Measurements from ENCODE around the gene CBLN4.

Gene CBLN4

DNA sequence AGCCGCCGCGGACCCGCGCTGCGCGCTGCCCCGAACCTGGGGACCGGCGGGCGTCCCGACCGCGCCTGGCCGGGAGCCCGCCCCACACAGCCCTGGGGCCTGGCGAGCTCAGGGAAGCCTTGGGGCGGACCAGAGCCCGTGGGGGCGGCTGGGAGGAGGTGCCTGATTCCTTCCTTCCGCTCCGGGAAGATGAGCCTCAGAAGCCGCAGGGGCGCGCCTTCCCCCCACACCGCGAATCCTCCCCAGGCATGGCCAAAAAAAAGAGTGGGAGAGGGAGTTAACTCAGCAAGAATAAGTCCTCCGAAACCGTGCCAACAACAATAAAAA is at the start of gene CBLN4:
TSS of gene CBLN4 (minus strand) at position 131 of the 327 bp plus-strand sequence. CDS start 1,348 bp downstream, outside the sequence.
- DNase-seq (ENCODE audit: low read depth): no peak

DNA sequence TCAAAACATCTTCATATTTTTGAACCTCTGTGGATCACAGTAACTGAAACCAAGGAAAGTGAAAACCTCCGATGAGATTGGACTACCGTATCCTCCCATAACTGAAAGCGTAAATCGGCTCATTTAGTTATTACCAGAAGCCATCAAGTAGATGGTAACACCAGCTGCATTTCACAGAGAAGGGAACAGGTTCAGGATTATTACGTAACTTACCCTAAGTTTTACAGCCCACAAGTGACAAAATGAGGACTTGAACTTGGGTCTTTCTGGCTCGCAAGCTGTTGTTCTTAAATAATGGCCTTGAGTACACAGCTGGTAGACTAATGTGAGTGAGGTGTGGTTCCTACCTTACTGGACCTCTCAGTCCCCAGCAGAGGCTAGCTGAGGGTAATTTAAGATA is 37.9 kb upstream of the CBLN4 start:
- DNase-seq (ENCODE audit: low read depth): no peak

DNA sequence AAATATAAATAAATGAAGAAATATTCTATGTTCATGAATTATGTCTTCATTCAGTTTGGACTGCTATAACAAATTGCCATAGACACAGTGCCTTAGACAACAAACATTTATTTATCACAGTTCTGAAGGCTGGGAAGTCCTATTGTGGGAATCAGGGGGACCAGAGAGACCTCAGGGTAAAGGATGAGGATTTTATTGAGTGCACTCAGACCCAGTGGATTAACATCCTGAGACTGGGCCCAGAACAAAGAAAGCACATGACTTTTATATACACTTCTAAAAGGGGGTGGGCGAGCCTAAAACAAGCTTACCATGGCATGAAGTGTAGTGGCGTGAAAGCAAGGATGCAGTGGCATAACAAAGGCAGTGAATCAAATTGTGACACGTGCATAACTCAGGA is 26.9 kb upstream of the CBLN4 start:
- DNase-seq (ENCODE audit: low read depth): no peak

- no peak for DNase-seq (ENCODE audit: low read depth)
These were observed 13.4 kb upstream of the CBLN4 start for GRCh38 chr20:56018716-56019115.

DNA sequence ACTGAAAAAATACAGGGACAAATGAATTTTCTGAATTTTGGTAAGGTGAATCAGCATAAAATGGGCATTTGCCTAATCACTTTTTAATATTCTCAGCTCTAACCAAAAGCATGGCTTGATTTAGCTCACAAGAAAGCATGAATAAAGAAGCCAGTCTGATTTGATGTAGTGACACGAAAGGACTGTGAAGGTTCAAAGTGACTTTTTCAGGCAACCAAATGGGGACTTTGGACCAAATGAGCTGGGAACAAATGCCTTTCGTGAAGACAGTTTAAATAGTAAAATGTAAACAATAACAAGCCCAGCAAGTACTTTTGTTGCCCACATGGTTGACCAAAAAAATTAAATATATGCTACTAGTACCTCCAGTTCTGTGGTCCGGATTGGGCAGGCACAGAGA is 12.9 kb upstream of the CBLN4 start:
- DNase-seq (ENCODE audit: low read depth): no peak

GRCh38 chr20:56017560-56017959 is 12.2 kb upstream of the CBLN4 start:
- no peak for DNase-seq (ENCODE audit: low read depth)

DNA sequence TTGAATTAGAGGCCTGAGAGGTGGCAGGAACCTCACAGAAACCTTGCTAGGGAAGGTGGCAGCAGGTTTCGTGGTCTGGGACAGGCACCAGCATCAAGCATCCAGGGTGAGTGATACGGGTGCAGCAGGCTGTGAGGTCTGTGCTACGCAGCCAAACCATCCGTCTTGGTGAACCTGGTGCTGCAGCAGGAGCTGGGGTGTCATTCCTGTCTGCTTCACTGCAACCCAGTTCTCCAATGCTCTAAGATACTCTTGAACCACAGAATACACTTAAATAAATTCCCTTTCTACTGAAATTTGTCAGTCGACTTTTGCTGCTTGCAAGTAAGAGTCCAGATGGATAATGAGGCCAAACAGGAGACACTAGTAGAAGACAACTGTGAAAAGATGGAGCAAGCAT is 9.7 kb upstream of the CBLN4 start:
- DNase-seq (ENCODE audit: low read depth): no peak

DNA sequence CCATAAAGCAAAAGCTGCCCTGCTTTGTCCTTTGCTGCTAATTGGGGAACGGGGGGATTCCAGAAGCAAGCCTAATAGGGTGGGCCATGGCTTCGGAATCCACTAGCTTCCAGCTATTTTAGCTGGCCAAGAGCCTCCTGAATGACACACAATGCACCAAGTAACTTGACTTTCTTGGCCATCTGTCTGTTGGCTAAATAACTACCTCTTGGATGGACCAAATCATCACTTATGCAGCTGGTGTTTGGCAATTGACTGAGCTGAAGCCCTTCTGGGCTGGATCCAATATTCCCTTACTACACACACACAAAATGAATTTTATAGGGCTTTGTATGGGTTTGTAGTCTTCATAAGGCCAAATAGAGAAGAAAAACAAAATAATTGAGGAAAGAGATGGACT is 8.8 kb upstream of the CBLN4 start:
- DNase-seq (ENCODE audit: low read depth): no peak

DNA sequence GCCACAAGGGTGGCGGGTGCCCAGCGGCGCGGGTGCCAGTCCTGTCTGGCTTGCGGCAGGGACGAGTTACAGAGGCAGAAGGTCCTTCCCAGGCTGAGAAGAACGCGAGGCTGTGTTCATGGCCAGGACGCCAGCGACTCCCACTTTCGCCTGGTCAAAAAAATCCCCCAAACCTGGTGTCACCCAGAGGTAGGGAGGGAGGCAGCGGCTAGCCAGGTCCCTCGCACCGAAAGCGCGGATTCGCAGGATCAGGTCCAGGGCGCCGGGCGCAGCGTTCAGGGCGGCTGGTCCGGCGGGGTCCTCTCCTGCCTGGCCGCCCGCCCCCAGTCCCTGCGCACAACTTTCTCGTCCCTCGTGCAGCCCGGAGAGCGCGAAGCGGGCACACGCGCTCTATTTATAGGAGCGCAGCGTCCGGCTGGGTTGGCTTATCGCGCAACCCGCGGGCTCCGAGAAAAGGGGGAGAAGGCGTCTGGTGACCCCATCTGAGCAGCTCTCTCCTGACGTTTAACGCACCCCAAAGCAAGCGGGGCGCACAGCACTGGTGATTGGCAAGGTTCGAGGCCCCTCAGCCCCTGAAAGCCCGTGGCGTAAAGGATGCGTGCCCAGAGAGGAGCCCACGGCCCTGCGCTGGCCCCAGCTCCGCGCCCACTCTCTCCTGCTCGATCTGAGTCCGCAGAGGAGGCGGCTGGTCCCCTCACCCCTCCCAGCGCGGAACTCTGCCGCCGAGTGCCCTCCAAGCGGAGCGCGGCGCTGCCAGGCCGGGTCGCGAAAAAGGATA is 519 bp downstream of the CBLN4 start:
- DNase-seq (ENCODE audit: low read depth): no peak

- no peak for DNase-seq (ENCODE audit: low read depth)
These were observed 1.3 kb downstream of the CBLN4 start for GRCh38 chr20:56004007-56004406.

DNA sequence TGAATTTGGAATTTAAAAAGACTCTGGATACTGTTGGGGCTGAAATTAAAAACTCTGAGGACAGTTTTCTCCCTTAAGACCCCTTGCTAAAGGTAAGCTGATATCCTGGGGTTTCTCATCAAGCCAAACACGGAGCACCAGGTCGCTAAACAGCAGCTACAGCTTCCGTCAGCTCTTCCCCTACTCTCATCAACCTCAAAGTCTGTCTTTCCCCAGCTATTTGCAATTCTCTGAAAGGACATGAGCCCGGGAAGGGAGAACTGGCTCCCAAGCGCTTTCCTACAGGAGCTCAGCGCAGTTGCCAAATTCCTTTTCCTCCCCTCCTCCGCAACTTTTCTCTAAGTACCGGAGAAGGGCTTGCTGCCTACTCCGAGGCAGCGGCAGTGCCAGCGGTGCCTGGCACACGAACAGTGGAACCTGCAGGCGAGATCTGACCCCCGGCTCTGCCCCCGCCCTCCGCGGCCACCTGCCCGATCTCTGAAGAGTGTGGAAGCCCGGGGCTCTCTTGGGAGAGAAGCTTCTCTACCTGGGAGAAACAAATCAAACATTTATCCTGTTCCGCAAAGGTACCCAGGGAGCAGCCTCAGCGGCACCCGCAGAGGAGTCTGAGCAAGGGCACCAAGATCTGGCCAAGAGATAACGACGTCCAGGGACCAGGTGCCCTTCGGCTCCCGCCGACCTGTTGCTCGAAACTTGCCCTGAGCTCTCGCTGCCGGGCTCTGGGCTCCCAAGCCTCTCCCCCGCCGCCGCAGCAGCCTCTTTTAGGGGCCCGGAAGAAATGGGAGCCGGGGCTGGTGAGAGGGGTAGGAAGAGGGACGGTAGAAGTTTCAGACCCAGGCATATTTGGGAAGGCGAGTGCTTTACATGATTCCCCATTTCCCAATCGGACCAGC is 2.2 kb downstream of the CBLN4 start:
- DNase-seq (ENCODE audit: low read depth): no peak

DNA sequence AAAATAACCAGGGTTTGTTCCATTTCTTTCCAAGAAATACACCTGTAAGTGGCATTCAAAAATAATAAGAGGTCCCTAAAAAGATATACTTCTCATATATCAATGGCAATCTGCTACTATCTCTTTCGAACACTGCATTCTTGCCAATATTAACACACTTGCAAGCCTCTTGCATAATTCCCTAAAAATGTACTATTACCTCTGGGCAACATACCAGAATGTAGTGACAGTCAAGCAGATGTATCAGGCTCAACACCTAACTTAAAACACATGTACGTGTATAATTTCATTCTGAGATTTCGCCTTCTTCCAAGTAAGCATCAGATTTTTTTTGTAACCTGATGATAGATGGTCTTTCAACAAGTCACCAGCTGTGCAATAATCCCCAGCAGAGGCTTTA is 3.4 kb downstream of the CBLN4 start:
- no peak for DNase-seq (ENCODE audit: low read depth)

- DNase-seq (ENCODE audit: low read depth): no peak
These were observed 4.1 kb downstream of the CBLN4 start for GRCh38 chr20:56001106-56001785.

- DNase-seq (ENCODE audit: low read depth): no peak
These were observed 26.8 kb downstream of the CBLN4 start for GRCh38 chr20:55978550-55978949.

GRCh38 chr20:55977690-55978459 is 27.4 kb downstream of the CBLN4 start:
- DNase-seq (ENCODE audit: low read depth): no peak

DNA sequence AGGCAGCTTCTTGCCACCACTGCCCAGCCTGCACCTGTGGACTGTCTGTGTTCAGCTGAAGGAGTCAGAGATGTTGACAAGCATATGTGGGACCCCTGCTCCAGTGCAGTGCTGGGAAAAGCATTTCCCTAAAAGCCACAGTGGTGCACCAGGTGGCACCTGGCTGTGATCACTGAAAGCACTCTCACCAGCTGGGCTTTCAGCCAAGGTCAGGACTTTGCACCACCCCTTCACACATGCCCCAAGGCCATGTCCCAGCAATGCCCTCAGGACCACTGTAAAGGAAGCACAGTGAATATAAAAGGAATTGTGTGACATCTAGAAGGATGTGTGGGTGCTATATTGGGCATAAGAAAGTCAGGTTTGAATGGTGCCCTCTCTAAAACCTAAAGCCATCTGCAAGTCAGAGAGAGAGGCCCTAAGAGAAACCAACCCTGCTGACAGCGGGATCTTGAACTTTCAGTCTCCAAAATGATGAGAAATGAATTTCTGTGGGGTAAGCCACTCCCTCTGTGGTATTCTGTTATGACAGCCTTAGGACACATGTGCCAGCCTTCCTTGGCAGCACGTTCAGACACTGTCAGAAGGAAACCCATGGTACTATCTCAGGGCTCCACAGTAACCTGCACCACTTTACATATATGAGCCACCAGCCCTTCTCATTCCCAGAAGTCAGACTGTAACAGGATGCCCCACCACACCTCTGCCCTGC is 30.7 kb downstream of the CBLN4 start:
- no peak for DNase-seq (ENCODE audit: low read depth)

- no peak for DNase-seq (ENCODE audit: low read depth)
These were observed 40.5 kb downstream of the CBLN4 start for GRCh38 chr20:55964790-55965189.

- no peak for DNase-seq (ENCODE audit: low read depth)
These were observed 43.7 kb downstream of the CBLN4 start for GRCh38 chr20:55961376-55962330.

GRCh38 chr20:55953201-55953600 is 52.1 kb downstream of the CBLN4 start:
- DNase-seq (ENCODE audit: low read depth): no peak

- DNase-seq (ENCODE audit: low read depth): no peak
These were observed 57.6 kb downstream of the CBLN4 start for GRCh38 chr20:55947701-55948100.
